ENCODE data around the gene SEL1L2.

The SEL1L2 gene

DNA sequence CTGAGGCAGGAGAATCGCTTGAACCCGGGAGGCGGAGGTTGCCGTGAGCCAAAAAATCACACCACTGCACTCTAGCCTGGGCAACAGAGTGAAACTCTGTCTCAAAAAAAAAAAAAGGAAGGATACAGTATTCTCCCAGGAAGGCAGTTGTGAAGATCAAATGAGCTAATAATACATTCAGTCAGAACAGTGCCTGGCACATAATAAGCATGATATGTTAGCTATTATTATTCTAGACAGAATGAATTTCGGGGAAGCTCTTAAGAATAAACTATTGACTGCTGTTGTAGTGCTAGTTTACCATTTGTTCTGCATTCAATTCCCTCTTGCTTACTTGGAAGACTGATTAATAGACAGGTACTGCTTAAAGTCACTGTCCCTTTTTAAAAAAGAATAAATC lies 164.9 kb downstream of the SEL1L2 start:
- Histone ChIP-seq H3K9me2 (replicated peaks; ENCODE audit: low read depth, low read length) (no peaks in the 10 kb centered on the region), H3K36me3 (ENCODE audit: insufficient read depth, low read length) (no peaks in the 10 kb centered on the region), H3K79me2 (ENCODE audit: insufficient read depth, low read length) (no peaks in the 10 kb centered on the region), H3K27me3 (ENCODE audit: insufficient read depth, low read length, poor library complexity, severe bottlenecking) (no peaks in the 10 kb centered on the region), H2AFZ (ENCODE audit: low read length) (no peak overlapping the region), H3K9ac (ENCODE audit: low read depth, low read length, poor library complexity, severe bottlenecking) (no peak overlapping the region), H3K4me2 (ENCODE audit: low read depth, low read length, poor library complexity, severe bottlenecking) (no peak overlapping the region), H3K4me1 (ENCODE audit: insufficient read depth, low read length, poor library complexity, severe bottlenecking) (no peaks in the 10 kb centered on the region), H3K4me3 (ENCODE audit: low read length, poor library complexity, severe bottlenecking) (no peak overlapping the region), H4K20me1 (ENCODE audit: insufficient read depth, low read length, poor library complexity, severe bottlenecking) (no peaks in the 10 kb centered on the region), H3F3A (ENCODE audit: low read depth) (no peaks in the 10 kb centered on the region), H3K9me3 (ENCODE audit: insufficient read depth, low read depth, low read length) (no peaks in the 10 kb centered on the region)
- no peak for TF ChIP-seq EZH2phosphoT487 (IDR thresholded peaks at IDR 0.05; ENCODE audit: borderline replicate concordance)
- TF ChIP-seq, protein P1, sequence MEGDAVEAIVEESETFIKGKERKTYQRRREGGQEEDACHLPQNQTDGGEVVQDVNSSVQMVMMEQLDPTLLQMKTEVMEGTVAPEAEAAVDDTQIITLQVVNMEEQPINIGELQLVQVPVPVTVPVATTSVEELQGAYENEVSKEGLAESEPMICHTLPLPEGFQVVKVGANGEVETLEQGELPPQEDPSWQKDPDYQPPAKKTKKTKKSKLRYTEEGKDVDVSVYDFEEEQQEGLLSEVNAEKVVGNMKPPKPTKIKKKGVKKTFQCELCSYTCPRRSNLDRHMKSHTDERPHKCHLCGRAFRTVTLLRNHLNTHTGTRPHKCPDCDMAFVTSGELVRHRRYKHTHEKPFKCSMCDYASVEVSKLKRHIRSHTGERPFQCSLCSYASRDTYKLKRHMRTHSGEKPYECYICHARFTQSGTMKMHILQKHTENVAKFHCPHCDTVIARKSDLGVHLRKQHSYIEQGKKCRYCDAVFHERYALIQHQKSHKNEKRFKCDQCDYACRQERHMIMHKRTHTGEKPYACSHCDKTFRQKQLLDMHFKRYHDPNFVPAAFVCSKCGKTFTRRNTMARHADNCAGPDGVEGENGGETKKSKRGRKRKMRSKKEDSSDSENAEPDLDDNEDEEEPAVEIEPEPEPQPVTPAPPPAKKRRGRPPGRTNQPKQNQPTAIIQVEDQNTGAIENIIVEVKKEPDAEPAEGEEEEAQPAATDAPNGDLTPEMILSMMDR (conservative IDR thresholded peaks at IDR 0.05; ENCODE audit: low read length): no peak

DNA sequence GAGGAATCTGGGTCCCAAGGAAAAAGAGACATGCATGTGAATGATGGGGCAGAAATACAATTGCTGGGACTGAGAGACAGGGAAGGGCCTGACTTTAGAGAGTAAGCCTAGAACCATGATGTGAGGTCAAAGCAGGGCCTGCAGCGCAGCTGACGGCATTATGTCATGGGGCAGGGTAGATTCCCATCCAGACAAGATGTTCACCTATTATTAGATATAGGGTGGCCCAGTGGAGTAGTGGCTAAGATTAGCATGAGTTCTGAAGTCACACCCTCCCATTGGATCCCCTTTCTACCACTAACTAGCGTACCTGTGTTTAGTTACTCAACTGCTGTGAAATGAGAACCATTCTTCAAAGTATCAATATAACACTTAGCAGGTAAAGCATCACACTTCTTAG lies 166.0 kb downstream of the SEL1L2 start:
- no peaks in the 10 kb centered on the region for H3K36me3 ChIP-seq (ENCODE audit: insufficient read depth, low read length)
- no peaks in the 10 kb centered on the region for H3K4me1 ChIP-seq (ENCODE audit: insufficient read depth, low read length, poor library complexity, severe bottlenecking)
- H4K20me1 ChIP-seq (ENCODE audit: insufficient read depth, low read length, poor library complexity, severe bottlenecking): no peaks in the 10 kb centered on the region
- no peaks in the 10 kb centered on the region for H3K79me2 ChIP-seq (ENCODE audit: insufficient read depth, low read length)
- H3K9me3 ChIP-seq (ENCODE audit: insufficient read depth, low read depth, low read length): no peaks in the 10 kb centered on the region
- no peak overlapping the region for H3K4me2 ChIP-seq (ENCODE audit: low read depth, low read length, poor library complexity, severe bottlenecking)
- H2AFZ ChIP-seq (ENCODE audit: low read length): no peak overlapping the region; the same call in 1 of the 2 replicates
- no peaks in the 10 kb centered on the region for H3K27me3 ChIP-seq (ENCODE audit: insufficient read depth, low read length, poor library complexity, severe bottlenecking)
- H3K9me2 ChIP-seq (replicated peaks; ENCODE audit: low read depth, low read length): no peaks in the 10 kb centered on the region
- no peak overlapping the region for H3K9ac ChIP-seq (ENCODE audit: low read depth, low read length, poor library complexity, severe bottlenecking)
- TF ChIP-seq, protein P1 (conservative IDR thresholded peaks at IDR 0.05; ENCODE audit: low read length): no peak
- TF ChIP-seq EZH2phosphoT487 (IDR thresholded peaks at IDR 0.05; ENCODE audit: borderline replicate concordance): no peak
- no peaks in the 10 kb centered on the region for H3F3A ChIP-seq (ENCODE audit: low read depth)
- H3K4me3 ChIP-seq (ENCODE audit: low read length, poor library complexity, severe bottlenecking): no peak overlapping the region

DNA sequence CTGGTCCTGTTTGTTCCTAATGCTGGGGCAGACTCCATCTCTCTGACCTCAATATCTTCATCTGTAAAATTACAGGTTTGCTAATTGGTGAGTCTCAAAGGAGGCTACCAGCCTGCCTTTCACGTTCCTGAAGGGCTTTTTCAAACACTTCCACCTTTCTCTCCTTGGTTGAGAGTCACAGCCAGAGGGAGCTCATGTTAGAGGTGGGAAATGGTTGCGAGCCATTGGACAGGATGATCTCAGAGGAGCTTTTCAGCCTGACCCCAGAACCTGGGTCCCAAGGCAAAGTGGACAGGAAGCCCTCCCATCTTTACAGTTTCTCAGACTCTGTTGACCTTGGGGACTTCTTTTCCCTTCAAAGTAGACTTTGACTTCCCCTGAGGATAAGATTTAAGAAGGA lies 168.0 kb downstream of the SEL1L2 start:
- no peak for TF ChIP-seq EZH2phosphoT487 (IDR thresholded peaks at IDR 0.05; ENCODE audit: borderline replicate concordance)
- TF ChIP-seq, protein P1 (conservative IDR thresholded peaks at IDR 0.05; ENCODE audit: low read length): no peak
- Histone ChIP-seq H3F3A (ENCODE audit: low read depth) (no peaks in the 10 kb centered on the region), H3K79me2 (ENCODE audit: insufficient read depth, low read length) (no peaks in the 10 kb centered on the region), H2AFZ (ENCODE audit: low read length) (no peak overlapping the region), H3K27me3 (ENCODE audit: insufficient read depth, low read length, poor library complexity, severe bottlenecking) (no peaks in the 10 kb centered on the region), H3K9me3 (ENCODE audit: insufficient read depth, low read depth, low read length) (no peaks in the 10 kb centered on the region), H3K9me2 (replicated peaks; ENCODE audit: low read depth, low read length) (no peaks in the 10 kb centered on the region), H3K36me3 (ENCODE audit: insufficient read depth, low read length) (peaks cover 13% of the 10 kb centered on the region; the same call in 1 of the 2 replicates), H4K20me1 (ENCODE audit: insufficient read depth, low read length, poor library complexity, severe bottlenecking) (no peaks in the 10 kb centered on the region), H3K4me2 (ENCODE audit: low read depth, low read length, poor library complexity, severe bottlenecking) (no peak overlapping the region), H3K4me1 (ENCODE audit: insufficient read depth, low read length, poor library complexity, severe bottlenecking) (no peaks in the 10 kb centered on the region), H3K4me3 (ENCODE audit: low read length, poor library complexity, severe bottlenecking) (no peak overlapping the region), H3K9ac (ENCODE audit: low read depth, low read length, poor library complexity, severe bottlenecking) (no peak overlapping the region)
